Ovary (tissue), 9 donors: ENCODE data around the gene FRMD4A. TPM values are rescaled to one million over a fixed set of nuclear protein-coding genes. Genes with fewer than 3 reads are reported as not detected.

Experiments
- DNase-seq, 5 donors: peaks; one replicate each; pipeline ENCODE4 v3.0.0-alpha.2; 2019 to 2020
- H3K27ac ChIP-seq, 2 donors: fragments of 200-600 bp; one replicate each; pipeline versions ENCODE4 v1.5.1 to v1.8.0; 2019 to 2022
- H3K27me3 ChIP-seq: fragments of 200-600 bp; one replicate; pipeline ENCODE4 v1.8.0; 2022
- H3K36me3 ChIP-seq: fragments of 200-600 bp; sonication (generic); one replicate; pipeline ENCODE4 v1.5.1; 2019
- H3K4me1 ChIP-seq: one replicate; pipeline ENCODE4 v1.8.1; 2013; ENCODE audit warnings: mild to moderate bottlenecking, moderate library complexity; ENCODE audit not compliant: insufficient read depth
- H3K4me3 ChIP-seq: fragments of 200-600 bp; sonication (generic); one replicate; pipeline ENCODE4 v1.5.1; 2017
- H3K9me3 ChIP-seq, 2 donors: fragments of 200-600 bp in 1 of 2; sonication (generic) in 1 of 2; one replicate each; pipeline versions ENCODE4 v1.5.1 to v1.8.1; 2013 to 2019; ENCODE audit warnings: mild to moderate bottlenecking in 1 of 2, moderate library complexity in 1 of 2
- EP300 ChIP-seq: sonication (generic); formaldehyde crosslinking; IDR thresholded peaks from one replicate; pipeline ENCODE4 v1.6.1; 2017; ENCODE audit warnings: antibody characterized with exemption
- POLR2A ChIP-seq: fragments of 450-650 bp; IDR thresholded peaks from one replicate; pipeline ENCODE4 v1.6.1; 2017; ENCODE audit warnings: antibody characterized with exemption, mild to moderate bottlenecking, moderate library complexity
- WGBS, 3 donors: extraction: QIAGEN DNeasy Blood & Tissue Kit in 1 of 3; methylation state at CpG; one replicate each; pipeline versions ENCODE4 v1.1.5 to v1.1.7; 2013 to 2017; 5-methylcytosine and 5-hydroxymethylcytosine counted together
- intact Hi-C, 4 donors: fragments of 100-400 bp; cut with DNase I; formaldehyde crosslinking; loops; one replicate each; pipeline versions ENCODE4 v1.11.0 to v1.15.1; 2022 to 2023
- polyA plus RNA-seq, 2 donors: library from polyadenylated mRNA; stranded (reverse); fragments of 200-250 nt in 1 of 2; fragments of 350-450 nt in 1 of 2; fragmentation: Illumina TruSeq in 1 of 2; extraction: RNeasy Lipid Tissue Mini Kit (QIAGEN cat#74804) in 1 of 2; gene quantifications; one replicate each; pipeline ENCODE4 v1.2.3, GENCODE V29; 2013 to 2014
- total RNA-seq, 7 donors: library from RNA; depleted of rRNA in 2 of 7; stranded (reverse); fragments of >200 nt in 2 of 7; fragmentation: NEBNext Ultra II Directional in 3 of 7; extraction: Animal tissue kit (Norgen Biotek cat#: 25700) in 3 of 7; gene quantifications; one replicate each; pipeline versions ENCODE4 v1.1.0 to v1.2.4, GENCODE V29; 2016 to 2023
- TF ChIP-seq, protein P1 (sequence below), 3 donors: fragments of 450-650 bp in 2 of 3; fragments of 200-600 bp in 1 of 3; IDR thresholded peaks; one replicate each; pipeline versions ENCODE4 v1.5.1 to v1.8.0; 2016 to 2022; ENCODE audit warnings: antibody characterized with exemption in 3 of 3, mild to moderate bottlenecking in 1 of 3
- donor health status: DM: no; HTN: no; CAD: no; lungs with moderate emphysema.
- donor health status: DM: no; HTN: no; CAD: no.
- donor health status: Bipolar disorder and iron deficiency.
- donor health status: DM: yes; HTN: yes; CAD: no.
- donor health status: DM: no; HTN: no; CAD: no.
- donor health status: DM: yes; HTN: yes; CAD: no.

FRMD4A gene
- total and polyA plus RNA-seq, 9 donors = 5.5 to 24.7 (median 11.3) TPM

DNA sequence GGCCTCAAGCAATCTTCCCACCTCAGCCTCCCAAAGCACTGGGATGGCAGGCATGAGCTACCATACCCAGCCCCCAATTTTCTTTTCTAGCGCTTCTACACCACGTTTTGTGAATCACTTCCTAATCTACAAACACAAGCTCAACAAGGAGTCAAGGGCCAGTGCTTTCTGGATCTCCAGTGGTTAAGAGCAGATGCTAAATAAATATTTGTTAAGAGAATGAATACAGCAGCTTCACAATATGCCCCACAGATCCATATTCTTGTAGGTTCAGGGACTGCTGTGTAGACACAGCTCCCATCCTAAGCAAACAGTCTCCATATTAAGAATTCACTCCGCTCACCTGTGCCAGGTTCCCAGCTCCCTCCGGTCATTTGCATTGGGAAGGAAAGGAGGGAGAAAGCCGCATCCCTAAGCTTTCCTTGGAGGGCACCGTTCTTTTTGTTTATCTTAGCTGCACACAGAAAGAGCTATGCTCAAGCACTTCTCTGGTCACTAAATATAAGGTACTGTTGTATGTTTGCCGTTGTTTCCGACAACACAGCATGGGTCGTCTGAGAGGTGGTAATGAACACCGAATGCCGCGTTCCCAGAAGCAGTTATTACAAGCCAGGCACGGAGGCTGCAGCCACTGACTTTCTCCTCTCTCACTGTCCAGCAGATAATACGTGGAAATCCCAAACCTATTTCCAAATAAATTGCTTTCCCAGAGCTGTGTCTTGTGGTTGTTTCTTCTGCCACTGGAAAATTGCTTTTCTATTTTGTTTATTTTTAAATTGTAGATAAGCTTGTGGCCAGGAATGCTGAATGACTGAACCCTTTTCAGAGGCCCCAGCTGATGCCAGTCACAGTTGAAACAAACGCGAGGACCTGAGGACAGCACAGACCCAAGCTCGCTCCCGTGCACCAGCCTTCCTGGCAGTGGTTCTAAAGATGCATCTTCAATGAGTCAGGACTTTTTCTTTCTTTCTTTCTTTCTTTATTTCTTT lies 526.9 kb downstream of the FRMD4A start:
- no peak for TF ChIP-seq EP300
- TF ChIP-seq, protein P1, sequence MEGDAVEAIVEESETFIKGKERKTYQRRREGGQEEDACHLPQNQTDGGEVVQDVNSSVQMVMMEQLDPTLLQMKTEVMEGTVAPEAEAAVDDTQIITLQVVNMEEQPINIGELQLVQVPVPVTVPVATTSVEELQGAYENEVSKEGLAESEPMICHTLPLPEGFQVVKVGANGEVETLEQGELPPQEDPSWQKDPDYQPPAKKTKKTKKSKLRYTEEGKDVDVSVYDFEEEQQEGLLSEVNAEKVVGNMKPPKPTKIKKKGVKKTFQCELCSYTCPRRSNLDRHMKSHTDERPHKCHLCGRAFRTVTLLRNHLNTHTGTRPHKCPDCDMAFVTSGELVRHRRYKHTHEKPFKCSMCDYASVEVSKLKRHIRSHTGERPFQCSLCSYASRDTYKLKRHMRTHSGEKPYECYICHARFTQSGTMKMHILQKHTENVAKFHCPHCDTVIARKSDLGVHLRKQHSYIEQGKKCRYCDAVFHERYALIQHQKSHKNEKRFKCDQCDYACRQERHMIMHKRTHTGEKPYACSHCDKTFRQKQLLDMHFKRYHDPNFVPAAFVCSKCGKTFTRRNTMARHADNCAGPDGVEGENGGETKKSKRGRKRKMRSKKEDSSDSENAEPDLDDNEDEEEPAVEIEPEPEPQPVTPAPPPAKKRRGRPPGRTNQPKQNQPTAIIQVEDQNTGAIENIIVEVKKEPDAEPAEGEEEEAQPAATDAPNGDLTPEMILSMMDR (IDR thresholded peaks at IDR 0.05) = no peak
- TF ChIP-seq POLR2A = no peak
- Histone ChIP-seq H3K4me3 (no peak overlapping the region), H3K36me3 (no peaks in the 10 kb centered on the region), H3K9me3 (no peaks in the 10 kb centered on the region), H3K27me3 (no peaks in the 10 kb centered on the region), H3K4me1 (no peaks in the 10 kb centered on the region), H3K27ac (no peak overlapping the region)
- intact Hi-C loops = no loop called here
- DNase-seq = no peak
- 16 to 34% (median 26%) methylated on average over 18 of the region's 18 CpGs for WGBS, 3 donors

DNA sequence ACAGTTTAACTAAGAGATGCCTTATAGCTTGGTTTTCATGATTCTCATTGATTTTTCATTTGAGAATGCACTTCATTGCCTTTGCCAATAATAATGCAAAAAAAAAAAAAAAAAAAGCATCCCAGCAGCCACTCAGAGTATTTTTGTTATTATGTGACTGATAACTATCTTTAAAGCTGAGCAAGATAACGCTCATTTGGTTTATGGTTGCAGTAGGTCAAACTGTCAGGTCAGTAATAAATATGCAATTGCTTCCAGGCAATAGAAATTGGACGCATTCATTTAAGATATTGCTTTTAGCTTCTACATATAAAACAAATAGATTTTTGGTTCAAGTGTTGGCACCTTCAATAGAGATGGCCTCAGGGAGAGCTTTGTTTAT lies 528.8 kb downstream of the FRMD4A start:
- intact Hi-C loops = no loop called here
- H3K36me3 ChIP-seq = no peaks in the 10 kb centered on the region
- H3K4me3 ChIP-seq = no peak overlapping the region
- H3K9me3 ChIP-seq = no peaks in the 10 kb centered on the region
- H3K4me1 ChIP-seq = no peaks in the 10 kb centered on the region
- TF ChIP-seq, protein P1 (IDR thresholded peaks at IDR 0.05) = no peak
- TF ChIP-seq POLR2A (no peak), EP300 (no peak)
- WGBS, 3 donors = 83 to 88% (median 85%) methylated on average over 2 of the region's 2 CpGs
- no peak overlapping the region for H3K27ac ChIP-seq
- H3K27me3 ChIP-seq = no peaks in the 10 kb centered on the region
- DNase-seq = no peak

DNA sequence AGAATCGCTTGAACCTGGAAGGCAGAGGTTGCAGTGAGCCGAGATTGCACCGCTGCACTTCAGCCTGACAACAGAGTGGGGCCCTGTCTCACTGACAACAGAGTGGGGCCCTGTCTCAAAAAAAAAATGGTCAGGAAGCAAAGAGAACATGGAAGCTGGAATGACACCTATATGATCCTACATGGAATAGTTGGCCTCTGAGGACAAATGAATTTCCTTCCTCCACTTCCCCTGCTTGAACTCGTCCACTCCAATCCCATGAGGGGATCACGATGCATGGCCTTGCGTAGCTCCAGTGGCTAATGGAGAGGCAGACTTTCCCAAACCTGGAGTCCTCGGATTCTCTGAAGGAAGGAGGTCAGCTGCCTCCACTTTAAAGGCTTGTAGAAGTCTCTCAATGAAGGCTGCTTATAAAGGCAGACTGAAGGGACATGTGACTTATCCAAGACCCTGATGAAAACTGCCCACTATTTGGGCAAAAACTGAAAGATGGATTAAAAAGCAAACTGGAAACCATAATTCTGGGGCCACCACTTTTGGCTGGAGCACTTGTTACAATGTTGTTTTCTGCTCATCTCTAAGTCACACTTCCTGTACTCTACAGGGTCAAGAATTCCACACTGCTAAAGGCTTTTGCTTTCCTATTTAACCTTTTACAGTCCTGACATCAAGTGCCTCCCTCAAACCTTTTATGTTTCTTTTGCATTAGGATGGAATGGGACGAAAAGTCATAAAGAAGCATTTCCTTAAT lies 529.4 kb downstream of the FRMD4A start:
- 92 to 95% (median 94%) methylated on average over 8 of the region's 8 CpGs for WGBS, 3 donors
- intact Hi-C loops = no loop called here
- H3K27ac ChIP-seq = no peak overlapping the region
- H3K27me3 ChIP-seq = no peaks in the 10 kb centered on the region
- H3K4me3 ChIP-seq = no peak overlapping the region
- no peaks in the 10 kb centered on the region for H3K9me3 ChIP-seq
- H3K36me3 ChIP-seq = no peaks in the 10 kb centered on the region
- TF ChIP-seq POLR2A = no peak
- TF ChIP-seq EP300 = no peak
- TF ChIP-seq, protein P1 (IDR thresholded peaks at IDR 0.05) = no peak
- H3K4me1 ChIP-seq = no peaks in the 10 kb centered on the region
- no peak for DNase-seq

DNA sequence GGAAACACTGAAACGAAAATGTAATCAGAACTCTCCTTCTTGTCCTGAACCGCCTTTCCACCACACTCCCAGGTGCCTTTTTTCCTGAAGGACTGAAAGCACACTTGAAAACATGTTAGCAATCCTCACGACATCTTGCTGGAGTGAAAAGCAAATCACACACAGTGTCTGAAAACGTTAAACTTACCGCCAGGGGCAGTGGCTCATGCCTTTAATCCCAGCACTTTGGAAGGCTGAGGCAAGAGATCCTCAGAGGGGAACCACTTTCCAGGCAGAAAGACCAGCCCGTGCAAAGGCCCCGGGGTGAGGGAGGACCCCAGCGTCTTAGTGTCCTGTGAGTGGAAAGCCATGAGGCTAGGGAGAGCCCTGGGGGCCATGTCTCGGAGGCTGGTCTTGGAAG lies 533.6 kb downstream of the FRMD4A start:
- Histone ChIP-seq H3K27me3 (no peaks in the 10 kb centered on the region), H3K27ac (no peak overlapping the region), H3K36me3 (no peaks in the 10 kb centered on the region), H3K9me3 (no peaks in the 10 kb centered on the region), H3K4me3 (no peak overlapping the region), H3K4me1 (no peaks in the 10 kb centered on the region)
- intact Hi-C loops = loop anchor here in 1 of 4 donors (10.0 kb wide), 3 partner anchors 158 to 678 kb away; no protein-coding TSS in a partner anchor
- TF ChIP-seq, protein P1 (IDR thresholded peaks at IDR 0.05) = no peak
- TF ChIP-seq POLR2A (no peak), EP300 (no peak)
- DNase-seq = no peak
- whole genome bisulfite sequencing, 3 donors = 92 to 96% (median 95%) methylated on average over 9 of the region's 9 CpGs
